GM12892 (cell line): ENCODE measurements around the gene EPHA6.

Experiments
- POLR2A ChIP-seq: IDR thresholded peaks from 2 replicates; pipeline ENCODE4 v1.6.1; 2011; ENCODE audit warnings: low read depth, low read length, control low read depth
- POLR2AphosphoS5 ChIP-seq: IDR thresholded peaks from 2 replicates; pipeline ENCODE4 v1.6.1; 2011; ENCODE audit warnings: low read depth, low read length, control low read depth

DNA sequence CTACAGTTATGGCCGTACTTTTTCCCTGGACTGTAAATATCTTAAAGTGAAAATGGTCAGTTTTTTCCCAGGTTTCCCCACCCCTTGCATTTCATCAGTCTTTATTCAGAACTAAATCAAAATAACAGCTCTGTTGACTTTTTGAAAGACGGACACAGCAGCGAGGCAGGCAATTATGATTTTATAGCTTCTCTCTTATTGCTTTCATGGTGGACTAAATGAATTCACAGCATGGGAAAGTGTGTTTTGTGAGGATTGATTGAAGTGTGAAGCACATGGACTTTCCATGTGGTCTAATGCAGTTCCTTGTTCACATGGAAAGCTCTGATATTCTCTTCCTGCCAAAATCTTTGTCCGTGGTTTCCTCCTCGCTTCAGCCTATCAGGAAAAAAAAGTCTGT is 681.5 kb downstream of the EPHA6 start:
- TF ChIP-seq POLR2AphosphoS5: no peak
- TF ChIP-seq POLR2A: no peak
